GM12878 (cell line): ENCODE results near the gene OR2L13. TPM values are rescaled to one million over a fixed set of nuclear protein-coding genes. Genes with fewer than 3 reads are reported as not detected.

Source experiments
- ATAC-seq: fragments of 200-7000 bp; cut with Tn5 transposase; 3 replicates; pipeline ENCODE4 v1.9.1; 2020; ENCODE audit warnings: mild to moderate bottlenecking, moderate library complexity
- BruUV-seq: library from RNA; stranded (reverse); fragments of 400-500 nt; replicated peaks from 2 replicates; lab custom pipeline; 2021; lab: Mats Ljungman, UMichigan
- CTCF ChIA-PET: fragments of 300-600 bp; sonication (Branson Sonifier 250); formaldehyde crosslinking; extraction: SDS; loops from one replicate; lab custom pipeline; 2021; ENCODE audit warnings: inconsistent platforms; lab: Yijun Ruan, JAX
- POLR2A ChIA-PET: fragments of 350-600 bp; formaldehyde crosslinking; extraction: SDS; loops from one replicate; lab custom pipeline; 2021; ENCODE audit warnings: inconsistent platforms; lab: Charles Lee
- RAD21 ChIA-PET: fragments of 300-600 bp; sonication (Branson Sonifier 250); formaldehyde crosslinking; loops from one replicate; lab custom pipeline; 2023; ENCODE audit warnings: antibody characterized with exemption; ENCODE audit not compliant: unreplicated experiment; lab: Charles Lee
- SMC1A ChIA-PET: fragments of 300-600 bp; sonication (Branson Sonifier 250); formaldehyde crosslinking; loops from one replicate; lab custom pipeline; 2023; ENCODE audit not compliant: unreplicated experiment, uncharacterized antibody; lab: Charles Lee
- DNase-seq: peaks from one replicate; pipeline ENCODE4 v3.0.0-alpha.2; 2011; ENCODE audit warnings: low read depth, low spot score
- FAIRE-seq: peaks from 3 replicates; lab custom pipeline; 2011; peaks lifted over from hg19 to GRCh38; lab: Jason Lieb, UNC
- H2AFZ ChIP-seq: 2 replicates; pipeline ENCODE4 v1.6.0; 2011; ENCODE audit warnings: low read depth, low read length, control low read depth; ENCODE audit not compliant: control insufficient read depth
- H3K27ac ChIP-seq: 2 replicates; pipeline ENCODE4 v1.5.1; 2011; ENCODE audit warnings: control low read depth; ENCODE audit not compliant: control insufficient read depth, insufficient read depth
- H3K27me3 ChIP-seq, 2 experiments: replicated peaks in 1 of 2; 2 replicates each; pipeline versions ENCODE4 v1.6.0 to v1.6.1; 2011; ENCODE audit warnings: low read length in 1 of 2; ENCODE audit not compliant: control insufficient read depth in 2 of 2, insufficient read depth in 2 of 2
- H3K36me3 ChIP-seq, 2 experiments: 2 replicates each; pipeline ENCODE4 v1.5.1; 2011; ENCODE audit warnings: low read length in 1 of 2; ENCODE audit not compliant: control insufficient read depth in 2 of 2, insufficient read depth in 2 of 2
- H3K4me1 ChIP-seq: 2 replicates; pipeline ENCODE4 v1.6.1; 2011; ENCODE audit warnings: mild to moderate bottlenecking, low read length, moderate library complexity, mixed read lengths; ENCODE audit not compliant: control insufficient read depth, insufficient read depth
- H3K4me2 ChIP-seq: 2 replicates; pipeline ENCODE4 v1.6.0; 2011; ENCODE audit warnings: control low read depth; ENCODE audit not compliant: control insufficient read depth, insufficient read depth
- H3K4me3 ChIP-seq: fragments of 200-600 bp; sonication (generic); 2 replicates; pipeline ENCODE4 v1.5.1; 2016
- H3K79me2 ChIP-seq: 2 replicates; pipeline ENCODE4 v1.6.0; 2011; ENCODE audit warnings: low read length; ENCODE audit not compliant: control insufficient read depth, insufficient read depth
- H3K9ac ChIP-seq: 2 replicates; pipeline ENCODE4 v1.8.0; 2011; ENCODE audit warnings: low read length, control low read depth, mixed read lengths; ENCODE audit not compliant: control insufficient read depth, insufficient read depth
- H3K9me3 ChIP-seq: replicated peaks from 3 replicates; pipeline ENCODE4 v1.5.1; 2011; ENCODE audit warnings: mild to moderate bottlenecking, low read length; ENCODE audit not compliant: control insufficient read depth, insufficient read depth
- H4K20me1 ChIP-seq: 2 replicates; pipeline ENCODE4 v1.6.0; 2011; ENCODE audit not compliant: control insufficient read depth, insufficient read depth
- BCL3 ChIP-seq: IDR thresholded peaks from 2 replicates; pipeline ENCODE4 v1.6.1; 2011; ENCODE audit warnings: borderline replicate concordance, low read depth, mild to moderate bottlenecking, moderate library complexity, low read length; ENCODE audit not compliant: insufficient read depth, poor library complexity, severe bottlenecking
- CBX5 ChIP-seq: sonication (generic); IDR thresholded peaks from 2 replicates; pipeline ENCODE4 v1.6.1; 2016; ENCODE audit warnings: low read depth, moderate library complexity, mild to moderate bottlenecking, inconsistent platforms
- CEBPB ChIP-seq, 2 experiments: fragments of 150-350 bp in 1 of 2; IDR thresholded peaks; 2 replicates each; pipeline ENCODE4 v1.6.1; 2012 to 2014; ENCODE audit warnings: low read depth in 2 of 2, low read length in 2 of 2, borderline replicate concordance in 1 of 2, inconsistent platforms in 1 of 2
- E2F8 ChIP-seq: fragments of 450-650 bp; IDR thresholded peaks from 2 replicates; pipeline ENCODE4 v1.6.1; 2018; ENCODE audit warnings: mild to moderate bottlenecking, low read depth, moderate library complexity; ENCODE audit not compliant: partially characterized antibody
- ELK1 ChIP-seq: IDR thresholded peaks from 2 replicates; pipeline ENCODE4 v1.6.1; 2012; ENCODE audit warnings: low read depth, low read length, improper control_type of control experiment
- POLR2A ChIP-seq: IDR thresholded peaks from 2 replicates; pipeline ENCODE4 v1.6.1; 2011; ENCODE audit warnings: low read depth, mild to moderate bottlenecking, low read length
- ZBED1 ChIP-seq: IDR thresholded peaks from 2 replicates; pipeline ENCODE4 v1.6.1; 2016; ENCODE audit warnings: borderline replicate concordance
- WGBS: methylation state at CpG from one replicate; pipeline ENCODE4 v1.1.6; 2016; ENCODE audit warnings: low lambda C conversion rate; ENCODE audit not compliant: insufficient replicate concordance, insufficient coverage; ENCODE audit errors: missing lambda C conversion rate; 5-methylcytosine and 5-hydroxymethylcytosine counted together
- in situ Hi-C: fragments of 300-500 bp; cut with MboI; formaldehyde crosslinking; loops from 9 replicates; pipeline ENCODE4 v1.14.3; 2018; ENCODE audit warnings: mixed read lengths
- intact Hi-C: fragments of 100-400 bp; cut with micrococcal nuclease; formaldehyde crosslinking; loops from one replicate; pipeline ENCODE4 v1.14.2; 2022; ENCODE audit not compliant: unreplicated experiment
- polyA plus RNA-seq, 11 experiments: library from polyadenylated mRNA; depleted of rRNA in 4 of 11; unstranded in 6 of 11; stranded (reverse) in 5 of 11; fragments of >200 nt; fragmentation: Nextera tagmentation in 4 of 11; fragmentation: Illumina TruSeq in 1 of 11; extraction: Ambion mirVana in 4 of 11; extraction: Trizol in 1 of 11; gene quantifications; 1 replicate in 1 of 11; 2 replicates in 10 of 11; pipeline versions ENCODE4 v1.2.1 to v1.2.3, GENCODE V29; 2011 to 2016; ENCODE audit warnings: inconsistent platforms in 2 of 11, missing spikeins in 2 of 11, low read depth in 1 of 11
- total RNA-seq, 4 experiments: library from RNA; depleted of rRNA in 3 of 4; stranded (reverse); fragments of >200 nt in 3 of 4; fragmentation: Illumina TruSeq in 1 of 4; extraction: Trizol in 1 of 4; gene quantifications; 2 replicates each; pipeline versions ENCODE4 v1.2.1 to v1.2.3, GENCODE V29; 2013 to 2021

OR2L13 gene
- total and polyA plus RNA-seq, 10 of the 15 experiments (the other 5 are each of a cell fraction or from before 2014, with no cell fraction given): not detected

GRCh38 chr1:248102847-248103246, 7.9 kb downstream of the OR2L13 start (continued):
- TF ChIP-seq ELK1 (no peak), CEBPB (IDR thresholded peaks at IDR 0.05; ENCODE audit: borderline replicate concordance in 1 of 2, low read depth in 2 of 2, low read length in 2 of 2) (no peak), E2F8 (no peak), POLR2A (no peak)

DNA sequence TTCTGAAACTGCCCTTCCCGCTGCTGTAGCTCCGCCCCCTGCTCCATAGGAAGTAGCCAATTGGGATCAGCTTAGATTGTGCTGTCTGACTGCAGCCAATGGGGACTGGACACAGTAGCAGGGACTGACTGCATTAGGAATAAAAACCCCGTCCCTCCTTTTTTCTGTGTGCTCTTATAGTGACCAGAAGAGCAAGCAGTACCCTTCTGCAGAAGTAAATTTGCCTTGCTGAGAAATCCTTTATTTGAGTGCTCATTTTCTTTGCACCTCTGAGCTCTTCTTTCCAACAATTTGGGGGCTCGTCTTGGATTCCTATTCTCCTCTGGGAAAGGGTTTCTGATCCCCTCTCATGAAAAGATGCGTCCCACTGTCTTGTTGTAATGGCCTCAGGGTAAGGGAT, 16.2 kb downstream of the OR2L13 start:
- no peak overlapping the region for H3K9ac ChIP-seq
- H2AFZ ChIP-seq: no peak overlapping the region
- WGBS: 12% methylated on average over 5 of the region's 5 CpGs
- H3K79me2 ChIP-seq: no peaks in the 10 kb centered on the region
- ChIA-PET POLR2A (no interaction called here), CTCF (no interaction called here), RAD21 (no interaction called here), SMC1A (no interaction called here)
- H3K36me3 ChIP-seq: no peaks in the 10 kb centered on the region
- no peak overlapping the region for H3K4me2 ChIP-seq
- peaks cover 3% of the 10 kb centered on the region; the same call in 2 of the 3 replicates for H3K9me3 ChIP-seq
- no peaks in the 10 kb centered on the region for H4K20me1 ChIP-seq
- intact Hi-C loops (no loop called here), in situ Hi-C loops (no loop called here)
- no peak overlapping the region for H3K27ac ChIP-seq
- no peaks in the 10 kb centered on the region for H3K4me1 ChIP-seq
- no peak for ATAC-seq
- no TSS peak for BruUV-seq
- DNase-seq: no peak
- TF ChIP-seq BCL3: no peak
- TF ChIP-seq CBX5: peak; percentile 67; the same call in 1 of the 2 replicates
- no peak for TF ChIP-seq ZBED1
- no peak for FAIRE-seq
- H3K27me3 ChIP-seq: no peaks in the 10 kb centered on the region
- no peak overlapping the region for H3K4me3 ChIP-seq
